ENCODE results near the gene HCN1.

GRCh38 chr5:45383985-45384384 lies 312.2 kb downstream of the HCN1 start:
- TF ChIP-seq CTCF (IDR thresholded peaks at IDR 0.05), result no peak
- no peak for TF ChIP-seq POLR2A (IDR thresholded peaks at IDR 0.05)
